ENCODE measurements around the gene MMP11.

Gene MMP11

GRCh38 chr22:23782252-23782651 lies 9.6 kb downstream of the MMP11 start:
- DNase-seq: no peak

GRCh38 chr22:23782703-23783102 lies 10.1 kb downstream of the MMP11 start:
- no peak for DNase-seq

- no peak for DNase-seq
These were observed 10.9 kb downstream of the MMP11 start for GRCh38 chr22:23783265-23784150.

GRCh38 chr22:23784215-23784732 lies 11.6 kb downstream of the MMP11 start:
- DNase-seq: no peak

GRCh38 chr22:23786261-23786710 lies 13.6 kb downstream of the MMP11 start:
- no peak for DNase-seq

- peak; percentile 65 for DNase-seq
These were observed 14.3 kb downstream of the MMP11 start, which contains the start of gene SMARCB1 for GRCh38 chr22:23786752-23787599. SMARCB1 (plus strand) TSS chr22:23786966; CDS start chr22:23787170, 204 bp downstream.

- DNase-seq: no peak
These were observed 14.9 kb downstream of the MMP11 start for GRCh38 chr22:23787600-23787896.

- DNase-seq: no peak
These were observed 15.3 kb downstream of the MMP11 start for GRCh38 chr22:23787910-23788309.

GRCh38 chr22:23789121-23789520 lies 16.5 kb downstream of the MMP11 start:
- DNase-seq: no peak

GRCh38 chr22:23789638-23790037 lies 17.0 kb downstream of the MMP11 start:
- no peak for DNase-seq

GRCh38 chr22:23790819-23791737 lies 18.4 kb downstream of the MMP11 start:
- no peak for DNase-seq

- DNase-seq: no peak
These were observed 19.3 kb downstream of the MMP11 start for GRCh38 chr22:23791738-23792645.

- no peak for DNase-seq
These were observed 20.7 kb downstream of the MMP11 start for GRCh38 chr22:23793326-23793725.

- no peak for DNase-seq
These were observed 23.8 kb downstream of the MMP11 start for GRCh38 chr22:23796461-23796860.

GRCh38 chr22:23800297-23801237 lies 27.9 kb downstream of the MMP11 start:
- no peak for DNase-seq

GRCh38 chr22:23801238-23801821 lies 28.7 kb downstream of the MMP11 start:
- DNase-seq: no peak

GRCh38 chr22:23801886-23802377 lies 29.3 kb downstream of the MMP11 start:
- DNase-seq: no peak

- DNase-seq: no peak
These were observed 30.6 kb downstream of the MMP11 start for GRCh38 chr22:23803001-23803819.
